Fibroblast of lung (primary cell): ENCODE results near the gene CYTH1.

ENCODE experiments used
- EZH2 ChIP-seq: IDR thresholded peaks from 2 replicates; pipeline ENCODE4 v1.5.1; 2012; ENCODE audit warnings: low read length, control low read depth, mild to moderate bottlenecking; ENCODE audit errors: missing control alignments
- TF ChIP-seq, protein P1 (sequence below), 2 donors: IDR thresholded peaks in 1 of 2; conservative IDR thresholded peaks in 1 of 2; 1 replicate in 1 of 2; 2 replicates in 1 of 2; pipeline ENCODE4 v1.5.1; 2011 to 2012; ENCODE audit warnings: low read length in 2 of 2, control low read depth in 1 of 2, inconsistent platforms in 1 of 2, low read depth in 1 of 2, mild to moderate bottlenecking in 1 of 2

DNA sequence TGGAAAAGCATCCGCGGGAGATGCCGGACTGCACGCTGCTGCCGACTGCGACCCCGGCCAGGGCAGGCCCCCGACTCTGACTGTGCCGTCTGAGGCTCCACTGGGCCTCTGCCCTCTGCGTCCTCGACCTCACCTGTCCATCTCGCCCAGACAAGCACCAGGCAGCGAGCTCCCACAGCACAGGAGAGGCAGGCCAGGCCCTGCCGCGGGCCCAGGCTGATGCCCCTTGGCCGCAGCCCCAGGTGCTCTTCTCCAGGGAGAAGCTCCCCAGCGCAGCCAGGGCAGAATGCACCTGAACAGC is 106.8 kb downstream of the CYTH1 start:
- TF ChIP-seq, protein P1, sequence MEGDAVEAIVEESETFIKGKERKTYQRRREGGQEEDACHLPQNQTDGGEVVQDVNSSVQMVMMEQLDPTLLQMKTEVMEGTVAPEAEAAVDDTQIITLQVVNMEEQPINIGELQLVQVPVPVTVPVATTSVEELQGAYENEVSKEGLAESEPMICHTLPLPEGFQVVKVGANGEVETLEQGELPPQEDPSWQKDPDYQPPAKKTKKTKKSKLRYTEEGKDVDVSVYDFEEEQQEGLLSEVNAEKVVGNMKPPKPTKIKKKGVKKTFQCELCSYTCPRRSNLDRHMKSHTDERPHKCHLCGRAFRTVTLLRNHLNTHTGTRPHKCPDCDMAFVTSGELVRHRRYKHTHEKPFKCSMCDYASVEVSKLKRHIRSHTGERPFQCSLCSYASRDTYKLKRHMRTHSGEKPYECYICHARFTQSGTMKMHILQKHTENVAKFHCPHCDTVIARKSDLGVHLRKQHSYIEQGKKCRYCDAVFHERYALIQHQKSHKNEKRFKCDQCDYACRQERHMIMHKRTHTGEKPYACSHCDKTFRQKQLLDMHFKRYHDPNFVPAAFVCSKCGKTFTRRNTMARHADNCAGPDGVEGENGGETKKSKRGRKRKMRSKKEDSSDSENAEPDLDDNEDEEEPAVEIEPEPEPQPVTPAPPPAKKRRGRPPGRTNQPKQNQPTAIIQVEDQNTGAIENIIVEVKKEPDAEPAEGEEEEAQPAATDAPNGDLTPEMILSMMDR (conservative IDR thresholded peaks at IDR 0.05 in 1 of 2, IDR thresholded peaks at IDR 0.05 in 1 of 2; ENCODE audit: low read depth in 1 of 2, low read length in 2 of 2): no peak
- TF ChIP-seq EZH2: no peak
